ENCODE results near the gene NPRL2. TPM values are rescaled to one million over a fixed set of nuclear protein-coding genes. Genes with fewer than 3 reads are reported as not detected.

The NPRL2 gene
- total and polyA plus RNA-seq, 2 of the 13 experiments (the other 11 are each of a cell fraction or from before 2014, with no cell fraction given): 30.6 to 51.4 TPM

DNA sequence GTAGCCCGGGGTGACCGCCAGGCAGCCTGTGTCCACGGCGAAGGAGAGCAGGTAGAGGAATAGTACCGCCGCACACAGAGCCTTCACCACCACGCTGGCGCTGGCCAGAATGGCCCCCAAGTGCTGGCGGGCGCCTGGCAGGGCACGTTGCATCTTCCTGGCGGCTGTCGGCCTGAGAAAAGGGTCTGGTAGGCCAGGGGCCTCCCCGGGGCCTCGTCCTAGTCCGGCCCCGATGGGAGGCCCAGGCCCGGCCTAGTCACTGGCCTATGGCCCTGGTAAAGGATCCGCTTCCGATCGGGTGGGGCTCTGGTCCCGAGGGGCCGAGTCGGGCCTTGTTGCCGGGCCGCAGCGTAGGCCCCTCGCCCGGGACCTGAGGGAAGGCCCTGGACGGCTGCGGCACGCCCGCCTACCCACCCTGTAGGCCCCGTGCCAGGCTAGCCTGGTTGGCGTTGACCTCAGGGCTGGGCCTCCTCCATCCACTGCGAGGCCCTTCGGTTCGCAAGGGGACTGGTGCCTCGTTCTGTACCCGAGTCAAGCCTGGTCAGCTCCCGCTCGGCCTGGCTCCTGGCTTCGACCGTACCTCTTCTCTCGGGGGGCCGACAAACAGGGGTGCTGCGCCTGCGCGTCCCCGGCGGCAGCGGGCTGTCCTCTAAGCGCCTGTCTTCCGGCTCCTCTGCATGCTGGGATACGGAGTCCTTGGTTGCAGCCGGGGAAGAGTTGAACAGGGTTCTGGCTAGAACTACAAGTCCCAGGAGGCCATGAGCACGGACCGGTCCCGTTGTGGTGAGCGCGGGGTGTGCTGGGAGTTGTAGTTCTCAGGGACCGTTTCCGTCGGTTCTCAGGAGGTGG is 8.6 kb upstream of the NPRL2 start, which contains the start of gene TMEM115 (continued):
- TF ChIP-seq ZNF589 (CRISPR knock-in tag; conservative IDR thresholded peaks at IDR 0.05): no peak
- TF ChIP-seq NFATC3 (CRISPR knock-in tag; IDR thresholded peaks at IDR 0.05): no peak
- TF ChIP-seq, protein P1, sequence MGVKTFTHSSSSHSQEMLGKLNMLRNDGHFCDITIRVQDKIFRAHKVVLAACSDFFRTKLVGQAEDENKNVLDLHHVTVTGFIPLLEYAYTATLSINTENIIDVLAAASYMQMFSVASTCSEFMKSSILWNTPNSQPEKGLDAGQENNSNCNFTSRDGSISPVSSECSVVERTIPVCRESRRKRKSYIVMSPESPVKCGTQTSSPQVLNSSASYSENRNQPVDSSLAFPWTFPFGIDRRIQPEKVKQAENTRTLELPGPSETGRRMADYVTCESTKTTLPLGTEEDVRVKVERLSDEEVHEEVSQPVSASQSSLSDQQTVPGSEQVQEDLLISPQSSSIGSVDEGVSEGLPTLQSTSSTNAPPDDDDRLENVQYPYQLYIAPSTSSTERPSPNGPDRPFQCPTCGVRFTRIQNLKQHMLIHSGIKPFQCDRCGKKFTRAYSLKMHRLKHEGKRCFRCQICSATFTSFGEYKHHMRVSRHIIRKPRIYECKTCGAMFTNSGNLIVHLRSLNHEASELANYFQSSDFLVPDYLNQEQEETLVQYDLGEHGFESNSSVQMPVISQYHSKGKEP (CRISPR knock-in tag; IDR thresholded peaks at IDR 0.05): no peak; the same call in 1 of the 2 replicates
- no peak for TF ChIP-seq EZH2 (conservative IDR thresholded peaks at IDR 0.05; ENCODE audit: low read depth, low read length)
- TF ChIP-seq KMT2B (CRISPR knock-in tag; IDR thresholded peaks at IDR 0.05): peak; percentile 84
- TF ChIP-seq FOXO1 (CRISPR knock-in tag; IDR thresholded peaks at IDR 0.05): peak; percentile 13; the same call in 1 of the 2 replicates
- TF ChIP-seq, protein P2, sequence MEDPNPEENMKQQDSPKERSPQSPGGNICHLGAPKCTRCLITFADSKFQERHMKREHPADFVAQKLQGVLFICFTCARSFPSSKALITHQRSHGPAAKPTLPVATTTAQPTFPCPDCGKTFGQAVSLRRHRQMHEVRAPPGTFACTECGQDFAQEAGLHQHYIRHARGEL (CRISPR knock-in tag; IDR thresholded peaks at IDR 0.05): no peak
- no peak; the same call in 1 of the 2 replicates for TF ChIP-seq ZNF124 (CRISPR knock-in tag; IDR thresholded peaks at IDR 0.05)
- no peak for TF ChIP-seq SMARCC2 (IDR thresholded peaks at IDR 0.05)
- TF ChIP-seq, protein P3, sequence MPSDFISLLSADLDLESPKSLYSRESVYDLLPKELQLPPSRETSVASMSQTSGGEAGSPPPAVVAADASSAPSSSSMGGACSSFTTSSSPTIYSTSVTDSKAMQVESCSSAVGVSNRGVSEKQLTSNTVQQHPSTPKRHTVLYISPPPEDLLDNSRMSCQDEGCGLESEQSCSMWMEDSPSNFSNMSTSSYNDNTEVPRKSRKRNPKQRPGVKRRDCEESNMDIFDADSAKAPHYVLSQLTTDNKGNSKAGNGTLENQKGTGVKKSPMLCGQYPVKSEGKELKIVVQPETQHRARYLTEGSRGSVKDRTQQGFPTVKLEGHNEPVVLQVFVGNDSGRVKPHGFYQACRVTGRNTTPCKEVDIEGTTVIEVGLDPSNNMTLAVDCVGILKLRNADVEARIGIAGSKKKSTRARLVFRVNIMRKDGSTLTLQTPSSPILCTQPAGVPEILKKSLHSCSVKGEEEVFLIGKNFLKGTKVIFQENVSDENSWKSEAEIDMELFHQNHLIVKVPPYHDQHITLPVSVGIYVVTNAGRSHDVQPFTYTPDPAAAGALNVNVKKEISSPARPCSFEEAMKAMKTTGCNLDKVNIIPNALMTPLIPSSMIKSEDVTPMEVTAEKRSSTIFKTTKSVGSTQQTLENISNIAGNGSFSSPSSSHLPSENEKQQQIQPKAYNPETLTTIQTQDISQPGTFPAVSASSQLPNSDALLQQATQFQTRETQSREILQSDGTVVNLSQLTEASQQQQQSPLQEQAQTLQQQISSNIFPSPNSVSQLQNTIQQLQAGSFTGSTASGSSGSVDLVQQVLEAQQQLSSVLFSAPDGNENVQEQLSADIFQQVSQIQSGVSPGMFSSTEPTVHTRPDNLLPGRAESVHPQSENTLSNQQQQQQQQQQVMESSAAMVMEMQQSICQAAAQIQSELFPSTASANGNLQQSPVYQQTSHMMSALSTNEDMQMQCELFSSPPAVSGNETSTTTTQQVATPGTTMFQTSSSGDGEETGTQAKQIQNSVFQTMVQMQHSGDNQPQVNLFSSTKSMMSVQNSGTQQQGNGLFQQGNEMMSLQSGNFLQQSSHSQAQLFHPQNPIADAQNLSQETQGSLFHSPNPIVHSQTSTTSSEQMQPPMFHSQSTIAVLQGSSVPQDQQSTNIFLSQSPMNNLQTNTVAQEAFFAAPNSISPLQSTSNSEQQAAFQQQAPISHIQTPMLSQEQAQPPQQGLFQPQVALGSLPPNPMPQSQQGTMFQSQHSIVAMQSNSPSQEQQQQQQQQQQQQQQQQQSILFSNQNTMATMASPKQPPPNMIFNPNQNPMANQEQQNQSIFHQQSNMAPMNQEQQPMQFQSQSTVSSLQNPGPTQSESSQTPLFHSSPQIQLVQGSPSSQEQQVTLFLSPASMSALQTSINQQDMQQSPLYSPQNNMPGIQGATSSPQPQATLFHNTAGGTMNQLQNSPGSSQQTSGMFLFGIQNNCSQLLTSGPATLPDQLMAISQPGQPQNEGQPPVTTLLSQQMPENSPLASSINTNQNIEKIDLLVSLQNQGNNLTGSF (CRISPR knock-in tag; IDR thresholded peaks at IDR 0.05): no peak
- no peak for TF ChIP-seq EHMT2 (IDR thresholded peaks at IDR 0.05; ENCODE audit: borderline replicate concordance, low read depth, low read length)
- TF ChIP-seq, protein P4, sequence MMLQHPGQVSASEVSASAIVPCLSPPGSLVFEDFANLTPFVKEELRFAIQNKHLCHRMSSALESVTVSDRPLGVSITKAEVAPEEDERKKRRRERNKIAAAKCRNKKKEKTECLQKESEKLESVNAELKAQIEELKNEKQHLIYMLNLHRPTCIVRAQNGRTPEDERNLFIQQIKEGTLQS (CRISPR knock-in tag; IDR thresholded peaks at IDR 0.05): 0 out of 2 replicates have a peak, but pooled peaks have one; percentile 21
- no peak for TF ChIP-seq ZFYVE20 (CRISPR knock-in tag; IDR thresholded peaks at IDR 0.05; ENCODE audit: borderline replicate concordance, low read depth)
- TF ChIP-seq HMG20B (CRISPR knock-in tag; conservative IDR thresholded peaks at IDR 0.05): no peak
- TF ChIP-seq, protein P5, sequence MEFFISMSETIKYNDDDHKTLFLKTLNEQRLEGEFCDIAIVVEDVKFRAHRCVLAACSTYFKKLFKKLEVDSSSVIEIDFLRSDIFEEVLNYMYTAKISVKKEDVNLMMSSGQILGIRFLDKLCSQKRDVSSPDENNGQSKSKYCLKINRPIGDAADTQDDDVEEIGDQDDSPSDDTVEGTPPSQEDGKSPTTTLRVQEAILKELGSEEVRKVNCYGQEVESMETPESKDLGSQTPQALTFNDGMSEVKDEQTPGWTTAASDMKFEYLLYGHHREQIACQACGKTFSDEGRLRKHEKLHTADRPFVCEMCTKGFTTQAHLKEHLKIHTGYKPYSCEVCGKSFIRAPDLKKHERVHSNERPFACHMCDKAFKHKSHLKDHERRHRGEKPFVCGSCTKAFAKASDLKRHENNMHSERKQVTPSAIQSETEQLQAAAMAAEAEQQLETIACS (CRISPR knock-in tag; IDR thresholded peaks at IDR 0.05): peak; percentile 41; the same call in 1 of the 2 replicates
- TF ChIP-seq, protein P6, sequence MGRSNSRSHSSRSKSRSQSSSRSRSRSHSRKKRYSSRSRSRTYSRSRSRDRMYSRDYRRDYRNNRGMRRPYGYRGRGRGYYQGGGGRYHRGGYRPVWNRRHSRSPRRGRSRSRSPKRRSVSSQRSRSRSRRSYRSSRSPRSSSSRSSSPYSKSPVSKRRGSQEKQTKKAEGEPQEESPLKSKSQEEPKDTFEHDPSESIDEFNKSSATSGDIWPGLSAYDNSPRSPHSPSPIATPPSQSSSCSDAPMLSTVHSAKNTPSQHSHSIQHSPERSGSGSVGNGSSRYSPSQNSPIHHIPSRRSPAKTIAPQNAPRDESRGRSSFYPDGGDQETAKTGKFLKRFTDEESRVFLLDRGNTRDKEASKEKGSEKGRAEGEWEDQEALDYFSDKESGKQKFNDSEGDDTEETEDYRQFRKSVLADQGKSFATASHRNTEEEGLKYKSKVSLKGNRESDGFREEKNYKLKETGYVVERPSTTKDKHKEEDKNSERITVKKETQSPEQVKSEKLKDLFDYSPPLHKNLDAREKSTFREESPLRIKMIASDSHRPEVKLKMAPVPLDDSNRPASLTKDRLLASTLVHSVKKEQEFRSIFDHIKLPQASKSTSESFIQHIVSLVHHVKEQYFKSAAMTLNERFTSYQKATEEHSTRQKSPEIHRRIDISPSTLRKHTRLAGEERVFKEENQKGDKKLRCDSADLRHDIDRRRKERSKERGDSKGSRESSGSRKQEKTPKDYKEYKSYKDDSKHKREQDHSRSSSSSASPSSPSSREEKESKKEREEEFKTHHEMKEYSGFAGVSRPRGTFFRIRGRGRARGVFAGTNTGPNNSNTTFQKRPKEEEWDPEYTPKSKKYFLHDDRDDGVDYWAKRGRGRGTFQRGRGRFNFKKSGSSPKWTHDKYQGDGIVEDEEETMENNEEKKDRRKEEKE (IDR thresholded peaks at IDR 0.05): no peak
- peak; percentile 46; the same call in 1 of the 2 replicates for TF ChIP-seq RARA (CRISPR knock-in tag; IDR thresholded peaks at IDR 0.05)

Data from HepG2 (cell line).